KMS-11 (cell line): ENCODE results near the gene NBEAL1.
"Not testable (repeated sequence)": the region's sequence is repeated elsewhere in the genome, so short reads cannot be mapped to it uniquely, and the experiment has no call there.

Source experiments
- H2AFZ ChIP-seq: fragments of 200-600 bp; sonication (generic); 2 replicates; pipeline ENCODE4 v1.6.1; 2016; ENCODE audit warnings: antibody characterized with exemption, mixed run types, low read depth
- H3K27ac ChIP-seq: fragments of 200-600 bp; sonication (generic); 2 replicates; pipeline ENCODE4 v1.6.1; 2016; ENCODE audit warnings: mild to moderate bottlenecking, mixed run types
- H3K27me3 ChIP-seq: fragments of 200-600 bp; sonication (generic); 2 replicates; pipeline ENCODE4 v1.6.1; 2017; ENCODE audit warnings: mild to moderate bottlenecking, low read depth, mixed run types, moderate library complexity; ENCODE audit not compliant: insufficient read depth
- H3K36me3 ChIP-seq: fragments of 200-600 bp; sonication (generic); 2 replicates; pipeline ENCODE4 v1.6.1; 2017; ENCODE audit warnings: mild to moderate bottlenecking, mixed run types; ENCODE audit not compliant: insufficient read depth
- H3K4me1 ChIP-seq: fragments of 200-600 bp; sonication (generic); 2 replicates; pipeline ENCODE4 v1.6.1; 2016; ENCODE audit warnings: mild to moderate bottlenecking, low read depth, mixed run types; ENCODE audit not compliant: poor library complexity, severe bottlenecking
- H3K4me2 ChIP-seq: fragments of 200-600 bp; sonication (generic); 2 replicates; pipeline ENCODE4 v1.7.0; 2016; ENCODE audit warnings: mild to moderate bottlenecking, mixed run types
- H3K4me3 ChIP-seq: fragments of 200-600 bp; sonication (generic); IDR thresholded peaks from 2 replicates; pipeline ENCODE4 v1.6.1; 2017; ENCODE audit warnings: low read depth, low read length, mixed read lengths; ENCODE audit not compliant: insufficient read depth
- H3K79me2 ChIP-seq: fragments of 200-600 bp; sonication (generic); 2 replicates; pipeline ENCODE4 v1.6.1; 2016; ENCODE audit warnings: low read depth, mixed run types; ENCODE audit not compliant: insufficient read depth
- H3K9ac ChIP-seq: fragments of 200-600 bp; sonication (generic); 2 replicates; pipeline ENCODE4 v1.6.1; 2016; ENCODE audit warnings: mild to moderate bottlenecking, mixed run types
- H4K20me1 ChIP-seq: fragments of 200-600 bp; sonication (generic); 2 replicates; pipeline ENCODE4 v1.6.1; 2016; ENCODE audit warnings: mild to moderate bottlenecking, mixed run types; ENCODE audit not compliant: insufficient read depth
- TF ChIP-seq, protein P1 (sequence below): fragments of 200-600 bp; sonication (generic); conservative IDR thresholded peaks from 2 replicates; pipeline ENCODE4 v1.6.1; 2017; ENCODE audit warnings: low read depth, mild to moderate bottlenecking, antibody characterized with exemption, low read length, moderate library complexity, mixed read lengths

NBEAL1 gene

GRCh38 chr2:203252818-203253217 lies 238.1 kb downstream of the NBEAL1 start:
- TF ChIP-seq, protein P1, sequence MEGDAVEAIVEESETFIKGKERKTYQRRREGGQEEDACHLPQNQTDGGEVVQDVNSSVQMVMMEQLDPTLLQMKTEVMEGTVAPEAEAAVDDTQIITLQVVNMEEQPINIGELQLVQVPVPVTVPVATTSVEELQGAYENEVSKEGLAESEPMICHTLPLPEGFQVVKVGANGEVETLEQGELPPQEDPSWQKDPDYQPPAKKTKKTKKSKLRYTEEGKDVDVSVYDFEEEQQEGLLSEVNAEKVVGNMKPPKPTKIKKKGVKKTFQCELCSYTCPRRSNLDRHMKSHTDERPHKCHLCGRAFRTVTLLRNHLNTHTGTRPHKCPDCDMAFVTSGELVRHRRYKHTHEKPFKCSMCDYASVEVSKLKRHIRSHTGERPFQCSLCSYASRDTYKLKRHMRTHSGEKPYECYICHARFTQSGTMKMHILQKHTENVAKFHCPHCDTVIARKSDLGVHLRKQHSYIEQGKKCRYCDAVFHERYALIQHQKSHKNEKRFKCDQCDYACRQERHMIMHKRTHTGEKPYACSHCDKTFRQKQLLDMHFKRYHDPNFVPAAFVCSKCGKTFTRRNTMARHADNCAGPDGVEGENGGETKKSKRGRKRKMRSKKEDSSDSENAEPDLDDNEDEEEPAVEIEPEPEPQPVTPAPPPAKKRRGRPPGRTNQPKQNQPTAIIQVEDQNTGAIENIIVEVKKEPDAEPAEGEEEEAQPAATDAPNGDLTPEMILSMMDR = no peak
- H2AFZ ChIP-seq = no peak overlapping the region
- H3K79me2 ChIP-seq = no peaks in the 10 kb centered on the region
- no peaks in the 10 kb centered on the region for H3K4me1 ChIP-seq
- no peak overlapping the region for H3K9ac ChIP-seq
- H3K4me3 ChIP-seq = no peak overlapping the region
- H3K36me3 ChIP-seq = no peaks in the 10 kb centered on the region; the same call in 1 of the 2 replicates
- no peaks in the 10 kb centered on the region for H3K27me3 ChIP-seq
- no peak overlapping the region for H3K27ac ChIP-seq
- H4K20me1 ChIP-seq = no peaks in the 10 kb centered on the region
- no peak overlapping the region for H3K4me2 ChIP-seq

- H2AFZ ChIP-seq, H3K36me3 ChIP-seq, H3K4me2 ChIP-seq, H3K4me1 ChIP-seq, H3K4me3 ChIP-seq, H4K20me1 ChIP-seq, H3K27me3 ChIP-seq, H3K79me2 ChIP-seq, H3K27ac ChIP-seq, H3K9ac ChIP-seq: not testable (repeated sequence)
Observed at GRCh38 chr2:203253422-203254095, 238.9 kb downstream of the NBEAL1 start.

DNA sequence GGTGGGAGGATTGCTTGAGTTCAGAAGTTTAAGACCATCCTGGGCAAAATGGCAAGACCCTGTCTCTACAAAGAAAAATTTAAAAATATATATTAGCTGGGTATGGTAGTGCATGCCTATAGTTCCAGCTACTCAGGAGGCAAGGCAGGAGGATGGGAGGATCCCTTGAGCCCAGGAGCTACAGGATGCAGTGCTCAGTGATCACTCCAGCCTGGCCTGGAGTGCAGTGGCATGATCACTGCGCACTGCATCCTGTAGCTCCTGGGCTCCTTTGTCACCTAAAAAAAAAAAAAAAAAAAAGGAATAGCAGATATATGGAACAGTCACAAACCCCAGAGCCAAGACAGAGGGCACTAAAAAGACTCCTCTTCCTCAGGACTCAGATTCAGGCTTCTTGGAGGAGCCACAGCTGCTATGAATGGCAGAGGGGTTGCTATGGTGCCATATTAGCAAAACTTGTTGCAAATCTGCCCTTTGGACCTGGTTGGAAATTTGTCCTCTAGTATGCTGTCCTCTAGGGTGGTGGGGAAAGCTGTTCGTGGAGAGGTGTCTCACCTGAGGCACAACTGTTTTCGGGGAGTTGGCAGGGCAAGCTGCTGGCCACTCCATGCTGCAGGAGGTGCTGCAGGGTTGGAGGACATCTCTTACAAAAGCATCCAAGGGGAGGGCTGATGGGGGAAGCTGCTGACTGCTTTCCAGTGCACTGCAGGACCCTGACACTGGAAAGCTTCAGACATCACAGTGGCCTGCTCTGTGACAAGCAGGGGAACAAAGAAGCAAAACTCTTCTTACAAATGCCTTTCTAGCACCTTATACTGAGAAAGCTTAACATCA lies 246.9 kb downstream of the NBEAL1 start:
- Histone ChIP-seq H3K4me1 (no peaks in the 10 kb centered on the region), H3K27me3 (no peaks in the 10 kb centered on the region), H3K79me2 (no peaks in the 10 kb centered on the region), H3K4me3 (no peak overlapping the region), H2AFZ (no peak overlapping the region), H3K9ac (no peak overlapping the region), H3K36me3 (no peaks in the 10 kb centered on the region), H3K4me2 (no peak overlapping the region), H4K20me1 (no peaks in the 10 kb centered on the region), H3K27ac (no peak overlapping the region)
- TF ChIP-seq, protein P1 = no peak
